Renal cortex interstitium (tissue), 11 donors: ENCODE measurements around the gene SNX21. TPM values are rescaled to one million over a fixed set of nuclear protein-coding genes. Genes with fewer than 3 reads are reported as not detected.
A peak's percentile ranks its signal among the peaks of the same experiment; 100 is the strongest.
"Not testable (repeated sequence)": the region's sequence is repeated elsewhere in the genome, so short reads cannot be mapped to it uniquely, and the experiment has no call there.

Source experiments
- DNase-seq, 11 donors: peaks; one replicate each; pipeline ENCODE4 v3.0.0-alpha.2; 2013; ENCODE audit warnings: low read depth in 9 of 11, low spot score in 4 of 11; ENCODE audit errors: extremely low read depth in 1 of 11
- polyA plus RNA-seq, 3 donors: library from polyadenylated mRNA; unstranded; fragments of 120-200 nt; gene quantifications; one replicate each; pipeline ENCODE4 v1.2.1, GENCODE V29; 2013; ENCODE audit not compliant: insufficient read length in 3 of 3

SNX21 gene
- polyA plus RNA-seq, 3 donors, result 10.8 to 21.0 (median 14.2) TPM

DNA sequence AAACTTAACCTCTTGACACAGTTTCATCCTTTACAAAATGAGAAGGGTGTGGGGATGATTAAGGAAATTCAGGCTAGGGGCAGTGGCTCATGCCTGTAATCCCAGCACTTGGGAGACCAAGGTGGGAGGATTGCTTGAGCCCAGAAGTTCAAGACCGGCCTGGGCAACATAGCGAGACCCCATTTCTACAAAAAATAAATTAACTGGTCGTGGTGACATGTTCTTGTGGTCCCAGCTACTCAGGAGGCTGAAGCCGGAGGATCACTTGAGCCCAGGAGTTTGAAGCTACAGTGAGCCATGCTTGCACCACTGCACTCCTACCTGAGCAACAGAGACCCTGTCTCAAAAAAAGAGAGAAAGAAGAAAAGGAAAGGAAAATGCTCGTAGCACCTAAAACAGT lies 32.9 kb downstream of the SNX21 start:
- DNase-seq, result no peak

DNA sequence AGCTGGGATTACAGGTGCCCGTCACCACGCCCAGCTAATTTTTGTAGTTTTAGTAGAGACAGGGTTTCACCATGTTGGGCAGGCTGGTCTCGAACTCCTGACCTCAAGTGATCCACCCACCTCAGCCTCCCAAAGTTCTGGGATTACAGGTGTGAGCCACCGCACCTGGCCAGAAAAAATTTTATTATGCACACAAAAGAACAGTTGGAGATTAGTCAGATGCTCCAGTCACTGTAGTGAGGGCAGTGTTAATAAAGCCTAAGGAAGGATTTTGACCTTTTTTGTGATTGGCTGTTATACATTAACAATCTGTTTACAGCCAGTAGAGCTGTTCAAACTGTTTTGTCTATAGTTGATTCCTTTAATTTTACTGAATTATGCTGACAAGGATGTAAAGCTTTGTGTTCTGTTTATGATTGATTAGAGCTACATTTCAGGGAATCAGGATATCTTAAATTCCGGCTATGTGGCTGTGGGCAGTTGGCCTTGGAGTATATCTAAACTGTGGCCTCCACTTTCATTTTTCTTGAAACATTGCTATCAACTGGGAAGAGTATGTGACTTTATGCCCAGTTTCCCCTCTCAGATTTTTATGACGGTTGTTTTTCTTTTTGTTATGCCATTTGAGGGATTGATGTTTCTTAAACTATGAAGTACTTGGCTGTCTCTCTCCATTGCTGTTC lies 33.7 kb downstream of the SNX21 start:
- no peak for DNase-seq

DNA sequence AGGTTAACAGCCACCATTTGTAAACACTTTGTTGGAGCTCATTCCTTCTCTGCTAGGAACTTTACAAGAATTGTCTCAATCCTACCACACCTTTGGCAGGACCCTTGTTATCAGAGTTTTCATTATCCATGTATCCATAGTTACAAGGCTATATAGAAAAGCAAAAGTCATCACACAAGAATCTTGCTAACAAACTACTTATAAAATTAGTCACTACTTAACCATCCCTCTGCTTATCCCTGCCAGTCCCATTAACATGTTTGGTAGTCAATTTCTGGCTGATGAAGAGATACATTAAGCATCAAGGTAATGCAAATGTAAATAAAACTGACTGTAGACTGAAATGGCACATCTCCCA lies 34.2 kb downstream of the SNX21 start:
- no peak for DNase-seq

DNA sequence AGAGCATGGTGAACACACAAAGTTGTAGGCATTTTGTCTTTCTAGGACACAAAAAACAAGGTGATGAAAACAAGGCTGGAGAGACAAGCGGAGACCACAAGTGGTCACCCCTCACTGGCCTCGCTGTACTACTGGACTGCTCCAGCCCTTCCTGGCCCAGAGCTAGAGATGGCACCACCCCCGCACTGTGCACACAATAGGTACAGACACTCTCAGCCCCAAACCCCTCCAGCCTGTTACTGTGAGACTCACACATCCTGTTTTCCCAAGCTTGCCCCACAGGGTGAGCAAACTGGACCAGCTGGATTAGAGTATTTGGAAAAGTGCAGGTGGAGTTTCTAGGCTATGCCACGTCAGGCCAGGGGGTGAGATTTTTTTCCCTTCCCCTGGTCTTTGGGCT lies 39.0 kb downstream of the SNX21 start:
- no peak for DNase-seq

DNA sequence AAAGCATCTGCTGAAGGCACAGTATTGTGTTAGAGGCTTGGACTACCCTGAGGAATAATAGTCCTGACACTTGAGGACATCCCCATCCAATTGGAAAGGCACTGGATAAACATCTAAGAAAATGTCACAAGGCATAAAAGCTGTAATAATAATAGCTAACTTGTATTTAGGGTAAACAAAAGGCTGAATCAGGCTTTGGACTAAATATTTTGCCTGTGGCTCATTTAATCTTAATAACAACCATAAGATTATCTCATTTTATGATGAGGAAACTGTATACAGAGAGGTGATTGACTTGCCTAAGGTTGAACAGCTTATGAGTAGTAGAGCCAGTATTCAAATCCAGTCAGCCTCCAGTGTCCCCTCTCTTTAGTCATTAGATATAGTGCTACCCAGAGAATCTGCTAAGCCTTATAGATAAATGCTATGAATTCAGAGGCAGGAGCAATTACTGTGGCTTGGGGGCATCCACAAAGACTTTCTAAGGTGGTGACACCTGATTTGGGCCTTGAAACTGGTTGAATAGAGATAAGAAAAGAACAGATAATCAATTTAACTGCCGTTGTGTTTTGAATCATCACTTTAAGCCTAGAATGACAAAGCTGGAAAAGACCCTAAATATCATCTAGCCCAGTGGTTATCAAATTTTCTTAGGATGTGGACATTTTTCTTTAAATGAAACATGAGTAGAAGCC lies 40.0 kb downstream of the SNX21 start:
- no peak for DNase-seq

DNA sequence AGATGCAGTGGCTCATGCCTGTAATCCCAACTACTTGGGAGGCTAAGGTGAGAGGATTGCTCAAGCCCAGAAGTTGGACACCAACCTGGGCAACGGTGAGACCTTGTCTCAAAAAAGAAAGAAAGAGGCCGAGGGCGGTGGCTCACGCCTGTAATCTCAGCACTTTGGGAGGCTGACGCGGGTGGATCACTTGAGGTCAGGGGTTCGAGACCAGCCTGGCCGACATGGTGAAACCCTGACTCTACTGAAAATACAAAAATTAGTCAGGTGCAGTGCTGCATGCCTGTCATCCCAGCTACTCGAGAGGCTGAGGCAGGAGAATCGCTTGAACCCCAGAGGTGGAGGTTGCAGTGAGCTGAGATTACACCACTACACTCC lies 40.5 kb downstream of the SNX21 start:
- DNase-seq, result not testable (repeated sequence)

DNA sequence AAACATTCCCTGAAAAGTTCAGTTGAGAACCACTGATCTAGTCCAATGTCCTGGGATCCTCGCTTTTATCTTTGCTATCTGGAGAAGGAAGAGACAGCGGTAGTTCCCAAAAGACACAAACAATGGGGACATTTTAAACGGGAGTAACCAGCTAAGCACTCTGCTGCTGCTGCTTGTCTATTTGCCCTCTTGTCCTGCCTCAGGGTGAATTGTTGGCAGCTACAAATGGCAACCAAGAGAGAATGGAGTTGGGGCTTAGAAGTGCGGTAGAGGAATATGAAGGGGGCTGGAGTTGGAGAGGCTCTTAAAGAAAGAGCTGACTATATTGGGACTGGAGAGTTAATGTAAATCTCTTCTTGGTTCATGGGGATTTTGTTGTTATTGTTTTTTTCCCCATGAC lies 41.0 kb downstream of the SNX21 start:
- DNase-seq, result no peak

DNA sequence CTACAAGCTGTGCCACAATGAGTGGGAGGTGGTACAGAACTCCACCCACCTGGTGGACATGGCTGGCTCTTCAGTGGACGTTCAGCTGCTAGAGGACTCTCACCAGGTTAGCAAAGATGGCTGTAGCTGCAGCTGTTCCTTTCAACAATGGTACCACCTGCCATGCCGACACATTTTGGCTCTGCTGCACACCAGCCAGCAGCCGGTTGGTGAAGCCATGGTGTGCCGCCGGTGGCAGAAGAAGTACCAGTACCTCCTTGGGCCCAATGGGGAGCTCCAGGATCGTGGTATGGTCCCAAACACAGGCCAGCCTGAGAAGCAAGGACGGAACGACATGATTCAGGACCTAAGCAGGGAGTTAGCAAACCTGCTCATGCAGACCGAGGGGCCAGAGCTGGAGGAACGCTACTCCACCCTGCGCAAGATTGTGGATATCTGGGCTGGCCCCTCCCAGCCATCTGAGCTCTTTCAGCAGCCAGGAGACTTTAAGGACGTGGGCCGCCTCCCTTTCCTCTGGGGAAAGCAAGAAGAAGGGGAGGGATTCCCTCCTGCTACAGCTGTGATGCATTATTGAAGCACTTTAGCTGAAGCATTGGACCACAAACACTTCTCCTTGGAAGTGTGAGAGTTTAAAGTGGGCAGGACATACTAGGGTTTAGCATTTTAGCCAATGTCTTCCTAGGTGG lies 44.6 kb downstream of the SNX21 start:
- no peak for DNase-seq

DNA sequence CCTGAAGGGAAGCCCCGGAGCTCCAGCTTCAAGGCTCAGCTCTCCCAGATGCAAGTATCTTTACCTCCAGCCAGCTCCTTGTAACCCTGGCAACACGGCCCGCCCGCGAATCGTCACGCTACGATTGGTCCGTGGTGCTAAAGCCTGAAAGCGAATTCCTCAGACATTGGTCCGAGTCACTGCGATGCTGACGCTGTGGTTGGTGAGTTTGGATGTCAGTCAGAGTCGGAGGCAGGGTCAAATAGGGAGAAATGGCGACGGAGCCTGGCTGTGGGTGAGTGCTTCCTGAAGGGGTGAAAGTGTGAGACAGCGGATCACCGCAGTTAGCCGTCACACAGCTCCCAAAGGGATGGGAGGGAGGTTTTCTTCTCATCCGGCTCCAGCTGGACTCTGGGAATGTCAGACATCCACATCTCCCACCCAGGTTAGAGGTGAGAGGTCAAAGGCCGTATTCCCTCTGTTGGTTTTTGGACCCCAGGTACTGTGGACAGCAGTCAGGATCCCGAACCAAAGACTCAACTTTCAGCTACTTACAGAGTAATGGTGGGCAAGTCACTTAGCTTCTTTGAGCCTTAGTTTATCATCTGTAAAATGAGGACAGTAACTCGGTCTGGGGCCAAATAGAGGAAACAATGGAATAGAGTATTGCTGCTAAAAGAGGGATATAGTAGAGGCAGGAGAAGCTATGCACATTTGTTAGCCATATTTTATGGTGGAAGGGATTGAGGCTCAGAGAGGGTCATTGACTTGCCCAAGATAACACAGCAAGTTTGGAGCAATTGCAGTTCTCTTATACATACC lies 47.6 kb downstream of the SNX21 start, which contains the start of gene ZSWIM1:
ZSWIM1 (plus strand) TSS at position 240 of the 801 bp plus-strand sequence. CDS start 1,366 bp downstream, outside the sequence.
- peak; percentile 99 to 100 (median 99) for DNase-seq

DNA sequence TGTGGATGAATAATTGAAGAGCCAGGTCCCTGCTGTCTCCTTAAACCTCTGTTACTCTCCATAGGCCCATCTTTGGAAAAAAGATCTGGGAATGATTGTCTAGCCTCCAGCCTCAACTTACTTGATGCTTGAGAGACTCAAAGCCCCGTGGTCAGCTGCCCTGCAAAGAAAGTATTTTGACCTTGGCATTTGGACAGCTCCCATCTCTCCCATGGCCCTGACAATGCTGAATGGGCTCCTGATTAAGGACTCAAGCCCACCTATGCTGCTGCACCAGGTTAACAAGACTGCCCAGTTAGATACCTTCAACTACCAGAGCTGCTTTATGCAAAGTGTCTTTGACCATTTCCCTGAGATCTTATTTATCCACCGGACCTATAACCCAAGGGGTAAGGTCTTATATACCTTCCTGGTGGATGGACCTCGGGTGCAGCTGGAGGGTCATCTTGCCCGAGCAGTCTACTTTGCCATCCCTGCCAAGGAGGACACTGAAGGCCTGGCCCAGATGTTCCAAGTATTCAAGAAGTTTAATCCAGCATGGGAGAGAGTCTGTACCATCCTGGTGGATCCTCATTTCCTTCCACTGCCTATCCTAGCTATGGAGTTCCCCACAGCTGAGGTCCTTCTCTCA lies 49.0 kb downstream of the SNX21 start:
- DNase-seq, result no peak

DNA sequence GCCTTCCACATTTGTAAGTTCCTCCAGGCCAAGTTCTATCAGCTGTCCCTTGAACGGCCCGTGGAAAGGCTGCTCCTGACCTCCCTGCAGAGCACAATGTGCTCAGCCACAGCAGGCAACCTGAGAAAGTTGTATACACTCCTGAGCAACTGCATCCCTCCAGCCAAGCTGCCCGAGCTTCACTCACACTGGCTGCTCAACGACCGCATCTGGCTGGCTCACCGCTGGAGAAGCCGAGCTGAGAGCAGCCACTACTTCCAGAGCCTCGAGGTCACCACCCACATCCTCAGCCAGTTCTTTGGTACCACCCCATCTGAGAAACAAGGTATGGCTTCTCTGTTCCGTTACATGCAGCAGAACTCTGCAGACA lies 49.5 kb downstream of the SNX21 start:
- DNase-seq, result no peak

DNA sequence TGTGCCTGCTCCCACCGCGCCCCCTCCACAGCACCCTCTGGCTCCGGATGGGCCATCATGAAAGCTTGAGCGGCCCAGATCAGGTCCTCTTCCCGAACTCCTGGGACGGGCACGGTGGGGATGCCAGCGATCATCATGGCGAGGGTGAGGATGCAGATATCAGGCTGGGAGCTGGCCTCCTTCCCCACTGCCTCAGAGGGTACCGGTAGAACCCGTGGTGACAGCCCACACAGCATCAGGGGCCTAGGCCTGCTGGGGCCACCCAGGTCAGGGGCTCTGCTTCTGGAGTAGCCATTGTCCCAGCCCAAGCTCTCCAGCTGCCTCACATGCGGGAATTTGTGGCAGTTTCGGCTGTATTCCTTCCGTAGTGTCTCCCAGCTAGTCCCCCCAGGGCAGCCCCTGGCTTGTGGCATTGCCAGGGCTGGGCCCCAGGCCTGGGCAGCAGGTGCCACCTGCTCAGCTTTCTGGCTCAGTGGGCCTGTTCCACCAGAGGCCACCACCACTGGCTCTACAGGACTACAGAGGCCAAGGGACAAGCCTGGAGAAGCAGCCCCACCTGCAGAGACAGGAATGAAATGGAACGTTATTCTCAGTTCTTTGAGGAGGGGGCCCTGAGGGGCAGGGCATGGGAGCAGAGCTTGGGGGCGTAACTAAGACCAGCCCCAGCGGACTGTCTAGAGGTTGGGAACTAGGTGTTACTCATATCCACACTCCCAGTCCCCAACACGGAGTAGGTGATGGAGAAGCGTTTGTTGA lies 53.2 kb downstream of the SNX21 start:
- no peak for DNase-seq

DNA sequence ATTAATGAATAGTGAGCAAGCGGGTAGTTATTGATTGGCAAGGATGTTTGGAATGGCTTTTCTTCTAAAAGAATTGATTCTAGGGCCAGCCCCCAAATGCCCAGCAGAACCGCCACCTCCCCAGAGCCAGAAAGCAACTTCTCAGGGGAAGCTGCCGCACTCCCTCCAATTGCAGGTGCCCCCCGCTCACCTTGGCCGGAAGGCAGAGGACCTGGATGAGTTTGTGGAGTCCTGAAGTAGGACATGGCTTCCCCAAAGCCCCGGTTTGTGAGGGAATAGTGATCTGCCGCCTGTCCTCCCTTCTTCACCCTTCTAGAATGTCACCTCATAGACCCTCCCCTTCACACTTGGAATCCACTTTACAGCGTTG lies 53.7 kb downstream of the SNX21 start, which contains the start of gene SPATA25:
SPATA25 (minus strand) TSS at position 277 of the 370 bp plus-strand sequence; CDS start at position 245, 32 bp downstream.
- no peak for DNase-seq

DNA sequence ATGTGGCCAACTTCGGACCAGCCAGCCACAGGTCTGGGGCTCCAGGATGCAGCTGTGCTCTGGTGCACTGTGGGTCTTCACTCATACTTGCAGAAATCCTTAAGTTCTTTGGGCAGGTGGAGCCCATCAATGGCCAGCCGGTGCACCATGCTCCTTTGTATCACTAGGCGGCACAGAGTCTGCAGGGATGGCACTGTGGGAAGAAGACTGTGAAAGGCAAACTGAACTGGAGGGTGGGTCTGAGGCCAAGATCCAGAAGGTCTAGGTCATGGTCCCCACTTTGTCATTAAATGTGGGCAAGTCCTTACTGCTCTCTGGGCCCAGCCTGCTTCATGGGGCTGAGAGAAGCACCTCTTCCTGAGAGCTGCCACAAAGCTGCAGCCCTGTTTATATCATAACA lies 55.1 kb downstream of the SNX21 start:
- no peak for DNase-seq

DNA sequence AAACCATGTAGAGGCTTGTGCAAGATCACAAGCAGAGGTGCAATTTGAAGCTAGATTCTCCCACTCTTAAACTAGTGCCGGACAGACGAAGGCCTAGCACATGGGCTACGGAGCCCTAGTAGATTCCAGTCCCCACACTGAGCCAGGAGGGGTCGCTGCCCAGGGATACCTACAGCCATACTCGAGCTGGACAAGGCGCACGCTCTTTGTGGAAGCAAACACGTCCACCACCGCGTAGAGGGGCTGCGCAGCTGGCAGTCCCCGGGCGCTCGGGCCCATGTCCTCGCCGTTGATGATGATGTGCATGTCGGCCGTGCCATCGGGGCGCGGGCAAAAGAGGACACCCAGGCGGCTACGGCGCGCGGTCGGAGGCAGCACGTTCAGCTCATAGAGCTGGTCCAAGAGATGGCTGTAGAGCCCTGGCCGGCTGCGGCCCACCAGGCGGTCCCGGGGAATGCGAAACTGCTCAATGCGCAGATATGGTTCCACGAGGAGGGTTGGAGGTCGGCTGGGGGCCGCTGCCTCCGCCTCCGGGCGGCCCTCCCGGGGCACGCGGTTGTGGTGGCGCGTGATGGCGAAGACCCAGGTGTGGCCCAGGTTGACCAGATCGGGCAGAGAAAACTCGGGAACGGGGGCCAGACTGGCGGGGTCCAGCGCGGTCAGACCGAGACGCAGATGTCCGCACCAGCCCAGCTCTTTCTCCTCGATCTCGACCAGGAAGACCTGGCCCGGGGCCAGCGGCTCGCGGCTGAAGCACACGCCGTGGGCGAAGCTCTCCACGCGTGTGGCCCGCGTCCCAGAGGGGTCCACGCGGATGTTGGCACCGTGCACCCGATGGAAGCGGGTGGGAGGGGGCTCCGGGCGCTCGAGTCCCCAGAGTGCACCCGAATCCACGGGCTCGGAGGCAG lies 56.7 kb downstream of the SNX21 start:
- DNase-seq, result peak in 10 of 11 donors; percentile 62 to 88 (median 79)

DNA sequence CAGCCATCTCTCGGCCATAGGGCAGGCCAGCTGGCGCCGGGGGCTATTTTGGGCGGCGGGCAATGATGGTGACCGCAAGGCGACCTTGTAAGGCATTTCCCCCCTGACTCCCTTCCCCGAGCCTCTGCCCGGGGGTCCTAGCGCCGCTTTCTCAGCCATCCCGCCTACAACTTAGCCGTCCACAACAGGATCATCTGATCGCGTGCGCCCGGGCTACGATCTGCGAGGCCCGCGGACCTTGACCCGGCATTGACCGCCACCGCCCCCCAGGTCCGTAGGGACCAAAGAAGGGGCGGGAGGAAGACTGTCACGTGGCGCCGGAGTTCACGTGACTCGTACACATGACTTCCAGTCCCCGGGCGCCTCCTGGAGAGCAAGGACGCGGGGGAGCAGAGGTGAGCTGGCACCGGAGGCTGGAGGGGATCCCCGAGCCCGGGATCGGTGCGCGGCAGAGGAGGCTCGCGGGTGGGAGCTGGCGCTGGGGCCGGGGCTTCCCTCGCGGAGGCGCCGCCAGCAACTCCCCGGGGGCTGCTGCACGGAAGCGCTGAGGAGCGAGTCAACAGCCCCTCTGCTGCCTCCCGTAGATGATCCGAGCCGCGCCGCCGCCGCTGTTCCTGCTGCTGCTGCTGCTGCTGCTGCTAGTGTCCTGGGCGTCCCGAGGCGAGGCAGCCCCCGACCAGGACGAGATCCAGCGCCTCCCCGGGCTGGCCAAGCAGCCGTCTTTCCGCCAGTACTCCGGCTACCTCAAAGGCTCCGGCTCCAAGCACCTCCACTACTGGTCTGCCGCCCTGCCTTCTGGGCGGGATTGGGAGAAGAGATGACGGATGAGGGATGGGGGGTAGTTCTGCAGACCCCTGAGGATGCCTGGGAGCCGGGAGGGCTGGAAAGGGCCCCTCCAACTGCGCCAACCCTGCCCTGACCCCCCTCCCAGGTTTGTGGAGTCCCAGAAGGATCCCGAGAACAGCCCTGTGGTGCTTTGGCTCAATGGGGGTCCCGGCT lies 57.7 kb downstream of the SNX21 start, which contains the start of the genes CTSA and NEURL2:
CTSA (plus strand) TSS at position 351 of the 999 bp plus-strand sequence; CDS start at position 585, 234 bp downstream.
NEURL2 (minus strand) TSS at position 224 of the 999 bp plus-strand sequence; CDS start at position 7, 217 bp downstream.
- peak; percentile 77 to 90 (median 87) for DNase-seq
